Activated CD8-positive, alpha-beta memory T cell treated with anti-CD3 and anti-CD28 coated beads for 36 hours (primary cell): Measurements from ENCODE around the gene RBMS3. TPM values are rescaled to one million over a fixed set of nuclear protein-coding genes. Genes with fewer than 3 reads are reported as not detected.

Experiments used
- CTCF ChIA-PET: fragments of 350-600 bp; sonication (Branson Sonifier 250); formaldehyde crosslinking; loops from one replicate; lab custom pipeline; 2021; ENCODE audit warnings: antibody characterized with exemption; lab: Charles Lee
- POLR2A ChIA-PET: fragments of 350-600 bp; sonication (Branson Sonifier 250); formaldehyde crosslinking; loops from one replicate; lab custom pipeline; 2021; ENCODE audit warnings: antibody characterized with exemption; lab: Charles Lee
- total RNA-seq, 2 experiments: library from RNA; stranded (reverse); gene quantifications; one replicate each; pipeline ENCODE4 v1.2.3, GENCODE V29; 2021

Gene RBMS3
- total RNA-seq, 2 experiments from 2014 or later: 0.48 to 0.86 TPM

DNA sequence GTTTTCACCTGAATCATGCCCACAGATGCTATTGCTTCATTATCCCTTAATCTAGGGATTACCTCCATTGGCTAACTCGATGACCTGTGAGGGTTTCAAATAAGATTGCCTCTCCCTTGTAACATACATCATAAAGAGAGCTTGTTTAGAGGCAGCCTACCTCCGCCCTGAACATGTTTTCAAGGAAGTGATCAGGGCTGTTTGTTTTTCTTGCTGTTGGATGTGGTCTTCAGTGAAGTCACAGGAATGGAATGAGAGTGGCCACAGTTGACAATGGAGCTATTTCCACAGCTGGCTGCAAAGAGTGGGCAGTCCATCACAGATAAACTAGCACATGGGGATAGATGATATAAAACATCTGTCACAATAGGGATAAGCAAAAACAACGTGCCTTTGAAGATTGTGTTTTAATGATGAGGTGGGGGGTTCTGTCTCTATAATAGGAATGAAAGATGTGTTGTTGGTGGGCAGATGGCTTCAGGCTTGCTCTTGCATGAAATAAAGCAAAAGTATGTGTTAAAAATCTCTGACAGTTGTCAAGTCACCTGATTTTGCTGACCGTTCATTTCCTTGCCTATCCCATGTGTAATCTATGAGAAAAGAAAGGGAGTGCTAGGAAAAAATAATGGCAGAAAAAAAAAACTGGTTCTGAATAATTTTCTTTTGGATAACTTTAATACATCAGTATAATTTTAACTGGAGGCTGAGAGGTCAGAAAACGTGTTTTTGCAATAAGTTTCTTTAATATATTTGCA lies 642.3 kb downstream of the RBMS3 start:
- ChIA-PET POLR2A (no interaction called here), CTCF (no interaction called here)

DNA sequence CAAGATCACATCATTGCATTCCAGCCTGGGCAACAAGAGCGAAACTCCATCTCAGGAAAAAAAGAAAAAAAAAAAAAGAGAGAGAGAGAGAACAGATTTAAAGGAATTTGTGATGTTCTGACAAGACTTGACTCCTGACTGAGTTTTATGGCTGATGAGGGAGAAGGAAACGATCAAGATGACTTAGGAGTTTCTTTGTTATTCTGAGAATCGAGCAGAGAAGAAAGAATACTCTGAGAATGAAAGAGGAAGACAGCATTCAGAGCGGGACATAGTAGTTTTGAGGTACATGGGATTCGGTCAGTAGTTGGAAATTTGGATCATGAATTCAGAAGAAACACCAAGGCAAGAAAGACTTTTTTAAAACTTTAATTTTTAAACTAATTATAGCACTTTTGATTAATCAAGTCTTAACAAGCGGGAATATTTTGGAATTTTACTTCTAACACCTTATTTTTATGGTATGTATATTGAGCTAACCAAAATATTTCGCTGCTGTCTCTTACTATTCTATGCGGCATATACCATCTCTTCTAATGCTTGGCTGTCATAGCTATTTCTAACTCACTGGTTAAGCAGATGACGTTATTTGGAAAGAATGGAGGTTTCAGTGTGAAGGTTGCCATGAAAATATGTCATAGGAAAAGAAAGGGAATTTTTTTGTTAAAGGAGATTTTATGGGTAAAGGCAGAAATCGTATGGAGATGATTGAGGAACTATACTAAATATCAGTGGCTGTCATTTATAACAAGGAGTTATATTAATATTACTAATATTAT lies 644.1 kb downstream of the RBMS3 start:
- POLR2A ChIA-PET: no interaction called here

DNA sequence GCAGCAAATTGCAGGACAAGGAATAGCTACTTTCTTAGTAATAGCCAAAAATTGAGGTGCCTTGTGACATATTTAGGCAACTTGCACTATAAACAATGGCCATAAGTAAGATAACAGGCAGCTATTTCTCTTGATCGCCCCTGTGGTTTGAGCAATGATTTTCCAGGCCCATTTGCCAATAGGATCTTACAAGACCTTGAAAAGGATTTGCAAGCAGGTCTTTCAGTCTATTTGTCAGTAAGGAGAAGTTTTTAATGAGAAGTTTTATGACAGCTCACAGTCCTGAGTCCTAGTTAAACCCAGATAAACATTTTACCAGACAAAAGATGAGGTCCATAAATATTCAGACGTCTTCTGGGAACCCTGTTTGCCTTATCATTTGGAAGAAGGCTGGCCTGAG lies 645.5 kb downstream of the RBMS3 start:
- CTCF ChIA-PET: no interaction called here
- POLR2A ChIA-PET: no interaction called here

More for the DNA sequence above, 644.1 kb downstream of the RBMS3 start:
- CTCF ChIA-PET: no interaction called here

DNA sequence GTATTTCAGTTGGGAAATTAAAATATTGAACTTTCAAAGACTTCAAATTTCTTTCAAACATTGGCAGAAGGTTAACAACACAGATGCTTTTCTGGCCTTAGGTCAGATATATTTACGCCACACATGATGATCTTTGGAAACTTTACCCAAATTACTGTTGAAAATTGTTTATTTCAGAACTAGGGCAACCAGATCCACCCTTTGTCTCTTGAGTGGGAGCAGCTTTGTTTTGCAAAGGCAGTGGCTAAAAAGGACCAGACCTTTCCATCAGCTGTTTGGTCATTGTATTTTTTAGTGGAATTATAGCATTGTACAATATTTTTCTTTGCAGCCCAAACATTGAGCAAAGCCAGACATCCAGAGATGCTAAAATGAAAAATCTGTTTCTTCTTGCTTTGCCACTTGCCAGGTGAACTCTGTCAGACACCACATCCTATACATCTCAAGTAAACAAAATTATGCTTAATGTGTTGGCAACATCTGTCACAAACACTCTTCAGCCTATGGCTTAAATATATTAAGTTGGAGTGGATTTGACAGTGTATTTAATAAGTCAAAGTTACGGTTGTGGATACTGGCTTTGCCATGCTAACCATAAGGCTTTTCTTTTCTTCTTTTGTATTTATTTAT lies 651.9 kb downstream of the RBMS3 start:
- ChIA-PET CTCF (no interaction called here), POLR2A (no interaction called here)

DNA sequence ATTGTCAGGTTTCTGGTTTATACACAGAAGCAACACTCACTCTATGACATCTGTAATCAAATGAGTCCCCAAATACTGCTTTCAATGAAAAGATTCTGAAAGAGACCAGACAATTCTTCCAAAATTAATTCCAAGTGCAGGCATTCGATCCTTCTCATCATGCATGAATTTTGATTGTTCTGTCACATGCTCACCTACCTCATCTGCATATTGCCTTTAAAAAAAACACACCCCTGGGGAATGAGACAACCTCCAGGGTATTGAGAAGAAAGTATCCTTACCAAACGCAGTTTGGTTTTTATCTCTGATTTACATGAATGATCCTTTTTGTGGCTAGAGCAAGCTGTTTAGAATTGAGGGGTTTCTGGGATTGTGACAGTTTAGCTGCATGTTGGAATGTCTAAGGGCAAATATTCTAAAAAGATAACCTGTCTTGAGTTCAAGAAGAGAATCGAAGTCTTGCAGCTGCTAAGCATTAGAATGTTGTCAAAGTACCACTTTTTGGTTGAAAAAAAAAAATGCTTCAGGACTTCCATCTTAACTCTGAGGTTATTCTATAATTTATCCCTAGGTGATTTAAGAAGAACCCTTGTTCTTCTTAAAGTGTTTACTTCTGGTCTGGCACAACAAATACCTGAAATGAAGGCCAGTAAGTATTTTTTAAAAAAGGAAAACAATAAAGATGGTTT lies 653.1 kb downstream of the RBMS3 start:
- ChIA-PET CTCF (no interaction called here), POLR2A (no interaction called here)

DNA sequence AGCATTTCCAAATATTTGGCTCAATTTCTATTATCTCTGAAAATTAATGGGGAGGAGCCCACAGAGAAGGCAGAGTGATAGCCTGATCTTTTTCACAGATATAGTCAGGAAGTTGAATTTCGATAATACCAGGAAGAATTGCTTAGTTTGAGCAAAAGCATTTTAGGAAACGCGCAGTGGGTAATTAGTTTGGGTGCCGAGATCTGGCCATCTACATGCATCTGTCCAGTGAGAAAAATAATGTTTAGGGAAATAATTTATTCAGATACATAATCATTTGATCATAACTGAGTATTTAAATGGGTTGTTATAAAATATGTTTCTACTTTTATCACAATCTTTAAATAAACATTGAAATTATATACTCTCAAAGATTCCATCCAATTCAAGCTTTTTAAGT lies 653.9 kb downstream of the RBMS3 start:
- ChIA-PET POLR2A (no interaction called here), CTCF (no interaction called here)

DNA sequence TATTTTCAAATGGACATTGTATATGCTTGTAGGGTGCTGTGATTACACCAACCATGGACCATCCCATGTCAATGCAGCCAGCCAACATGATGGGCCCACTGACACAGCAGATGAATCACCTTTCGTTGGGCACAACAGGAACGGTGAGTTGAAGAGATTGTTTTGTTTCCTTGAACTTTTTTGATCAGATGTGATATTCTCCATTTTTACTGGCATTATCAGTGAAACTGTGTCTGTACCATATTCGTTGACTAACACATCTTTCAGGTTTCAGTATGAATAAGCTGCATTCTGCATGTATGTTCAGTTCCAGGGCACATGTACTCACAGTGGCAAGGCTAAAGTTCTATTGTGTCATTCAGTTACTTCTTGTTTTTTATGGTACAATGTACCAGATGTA lies 655.2 kb downstream of the RBMS3 start:
- ChIA-PET CTCF (no interaction called here), POLR2A (no interaction called here)

DNA sequence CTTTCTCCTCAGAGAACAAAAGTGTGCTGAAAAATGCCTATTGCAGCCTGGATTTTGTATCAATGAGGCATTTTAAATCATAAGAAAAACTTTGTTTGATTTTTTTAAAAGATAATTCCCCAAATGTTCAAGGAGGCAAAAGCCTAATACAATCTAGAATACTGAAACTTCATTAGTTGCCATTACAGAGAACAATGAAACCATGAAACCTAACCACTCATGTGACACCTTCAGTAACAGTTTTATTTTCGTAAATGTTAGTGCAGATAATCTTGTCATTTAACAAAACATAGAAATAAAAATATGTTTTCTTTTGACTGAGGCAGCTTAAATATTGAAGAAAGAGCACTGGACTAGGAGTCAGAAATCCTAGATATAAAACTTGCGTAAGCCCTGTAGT lies 655.9 kb downstream of the RBMS3 start:
- POLR2A ChIA-PET: no interaction called here
- CTCF ChIA-PET: interaction anchor here (0.7 kb wide), 1 partner anchor 732 kb away, joined by 3 read pairs; no protein-coding TSS in a partner anchor

DNA sequence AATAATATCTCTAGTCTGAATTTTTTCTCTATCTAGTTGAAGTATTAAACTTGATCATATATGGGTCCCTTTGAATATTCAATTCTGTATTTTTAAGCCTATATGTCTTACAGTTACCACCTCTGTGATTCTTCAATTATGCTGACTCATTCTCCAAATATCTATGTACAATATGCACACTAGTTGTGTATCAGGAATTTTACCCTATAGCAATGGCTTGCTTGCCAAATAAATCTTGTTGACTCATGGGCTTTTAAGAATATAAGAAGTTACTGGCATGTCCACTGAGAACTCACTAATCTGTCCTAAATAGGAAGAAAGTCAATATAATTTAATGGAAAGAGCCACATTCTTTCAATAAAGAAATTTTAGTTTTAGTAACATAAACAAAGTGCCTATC lies 656.3 kb downstream of the RBMS3 start:
- POLR2A ChIA-PET: no interaction called here
- CTCF ChIA-PET: interaction anchor here (0.7 kb wide), 1 partner anchor 732 kb away, joined by 3 read pairs; no protein-coding TSS in a partner anchor

DNA sequence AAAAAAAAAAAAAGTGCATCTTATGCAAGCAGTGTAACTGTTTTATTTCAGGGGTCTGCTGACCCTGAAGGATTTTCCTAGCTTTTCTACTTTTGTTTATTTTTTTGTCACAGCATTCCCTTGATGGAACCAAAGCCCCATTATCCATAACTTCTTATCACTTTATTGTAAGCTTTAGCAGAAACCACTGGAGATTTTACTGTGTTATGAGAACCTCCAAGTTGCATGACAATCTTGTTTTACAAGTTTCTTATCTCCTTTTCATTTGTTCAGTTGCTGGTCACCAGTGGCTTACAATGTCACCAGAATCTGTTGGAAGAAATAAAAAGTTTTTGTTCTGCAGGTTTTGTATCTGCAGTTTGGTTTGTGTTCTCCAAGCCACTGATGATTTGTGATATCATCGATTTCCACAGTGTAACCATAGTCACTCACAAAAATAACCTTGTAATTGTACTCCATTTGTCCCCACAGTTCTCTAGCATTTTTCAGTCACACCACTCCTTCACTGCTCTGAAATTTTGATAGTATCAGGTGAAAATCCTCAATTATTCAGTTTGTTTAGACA lies 660.0 kb downstream of the RBMS3 start:
- POLR2A ChIA-PET: no interaction called here
- CTCF ChIA-PET: no interaction called here

DNA sequence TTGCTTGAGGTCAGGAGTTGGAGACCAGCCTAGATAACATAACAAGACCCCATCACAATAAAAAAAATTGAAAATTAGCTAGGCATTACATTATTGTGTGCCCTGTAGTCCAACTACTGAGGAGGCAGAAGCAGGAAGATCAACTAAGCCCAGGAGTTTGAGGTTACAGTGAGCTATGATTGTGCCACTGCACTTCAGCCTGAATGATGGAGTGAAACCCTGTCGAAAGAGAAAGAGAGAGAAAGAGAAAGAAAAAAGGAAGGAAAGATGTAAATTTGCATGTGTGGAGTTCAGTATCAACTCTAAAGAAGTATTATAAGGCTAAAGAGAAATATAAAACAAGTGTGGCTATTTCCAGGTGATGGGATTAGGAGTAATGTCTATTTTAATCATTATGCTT lies 661.4 kb downstream of the RBMS3 start:
- ChIA-PET CTCF (interaction anchor here (0.7 kb wide), 1 partner anchor 717 kb away, joined by 4 read pairs; no protein-coding TSS in a partner anchor), POLR2A (no interaction called here)

DNA sequence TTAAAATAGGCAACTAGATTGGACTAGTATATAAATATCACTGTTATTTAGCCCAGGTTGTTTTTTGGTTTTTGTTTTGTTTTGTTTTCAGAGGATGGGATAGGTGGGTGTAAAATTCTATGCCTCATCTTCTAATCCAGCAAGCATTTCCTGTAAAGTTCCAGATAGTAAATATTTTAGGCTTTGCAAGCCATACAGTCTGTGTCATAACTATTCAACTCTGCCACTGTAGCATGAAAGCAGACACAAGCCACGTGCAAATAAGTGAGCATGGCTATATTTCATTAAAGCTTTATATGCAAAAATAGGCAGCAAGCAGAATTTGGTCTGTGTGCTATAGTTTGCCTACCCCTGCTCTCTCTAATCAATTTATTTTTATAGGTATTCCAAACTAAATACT lies 668.3 kb downstream of the RBMS3 start:
- POLR2A ChIA-PET: no interaction called here
- CTCF ChIA-PET: no interaction called here

DNA sequence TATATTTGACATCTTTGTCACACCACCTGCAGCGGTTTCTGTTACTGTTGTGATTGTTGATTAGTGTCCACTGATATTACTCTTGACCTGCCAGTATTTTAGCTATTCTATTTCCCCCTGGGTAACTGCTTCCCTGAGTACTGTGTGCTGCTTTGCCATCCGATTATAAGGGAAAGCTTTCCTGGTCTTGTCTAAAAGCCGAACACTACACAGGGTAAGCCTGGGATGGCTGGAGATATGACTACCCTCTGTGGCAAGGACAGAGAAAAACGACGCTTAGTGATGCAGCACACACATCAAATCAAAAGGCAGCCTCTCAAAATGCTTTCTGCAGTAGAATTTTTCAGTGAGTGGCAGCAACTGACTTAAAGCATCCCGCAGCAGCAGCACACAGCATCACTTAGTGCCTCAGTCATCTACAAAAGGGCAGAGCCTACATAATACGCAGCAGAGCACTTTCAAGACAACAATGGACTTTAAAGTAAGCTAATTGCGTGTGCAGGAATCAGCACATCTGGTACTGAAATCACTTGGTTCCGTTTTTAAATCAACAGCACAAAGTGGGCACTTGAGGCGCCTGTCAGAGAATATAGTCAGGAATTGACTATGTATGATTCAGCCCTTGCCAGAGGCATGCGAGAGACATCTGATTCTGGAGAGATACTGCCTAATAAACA lies 669.2 kb downstream of the RBMS3 start:
- CTCF ChIA-PET: no interaction called here
- POLR2A ChIA-PET: no interaction called here

DNA sequence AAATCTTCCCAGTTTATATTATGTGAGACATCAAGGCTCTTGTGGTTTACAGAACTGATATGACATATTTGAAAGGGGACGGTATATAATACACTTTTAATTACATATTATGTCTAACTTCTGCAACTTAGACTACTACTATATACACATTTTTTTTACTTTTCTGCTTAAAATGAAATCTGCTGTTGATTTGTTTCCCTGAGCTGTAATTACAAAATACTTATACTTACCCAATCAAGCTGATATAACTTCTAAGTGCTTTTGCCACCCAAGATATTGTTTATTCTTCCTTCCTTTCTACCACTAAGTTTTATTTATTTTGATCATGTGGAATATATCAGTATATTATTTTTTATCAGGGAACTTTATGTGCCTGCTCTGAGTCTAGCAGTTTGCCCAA lies 671.6 kb downstream of the RBMS3 start:
- ChIA-PET POLR2A (no interaction called here), CTCF (no interaction called here)

DNA sequence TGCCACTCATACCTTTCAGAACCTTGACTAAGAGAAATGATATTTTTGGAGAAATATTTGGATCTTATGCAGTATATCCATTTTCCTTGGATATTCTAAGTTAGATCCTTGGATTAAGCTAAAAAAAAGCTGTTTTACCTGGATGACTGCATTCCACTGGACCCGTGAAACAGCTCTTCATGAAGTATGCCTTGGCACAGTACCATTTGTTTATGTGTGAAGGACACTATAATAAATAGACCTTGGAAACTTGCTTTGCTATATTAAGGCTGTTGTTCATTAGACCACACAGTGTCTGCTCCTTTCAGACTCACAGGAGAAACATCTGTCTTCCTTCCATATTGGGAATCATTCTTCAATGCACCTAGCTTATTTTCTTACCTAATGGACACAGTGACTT lies 674.5 kb downstream of the RBMS3 start:
- POLR2A ChIA-PET: no interaction called here
- CTCF ChIA-PET: no interaction called here

DNA sequence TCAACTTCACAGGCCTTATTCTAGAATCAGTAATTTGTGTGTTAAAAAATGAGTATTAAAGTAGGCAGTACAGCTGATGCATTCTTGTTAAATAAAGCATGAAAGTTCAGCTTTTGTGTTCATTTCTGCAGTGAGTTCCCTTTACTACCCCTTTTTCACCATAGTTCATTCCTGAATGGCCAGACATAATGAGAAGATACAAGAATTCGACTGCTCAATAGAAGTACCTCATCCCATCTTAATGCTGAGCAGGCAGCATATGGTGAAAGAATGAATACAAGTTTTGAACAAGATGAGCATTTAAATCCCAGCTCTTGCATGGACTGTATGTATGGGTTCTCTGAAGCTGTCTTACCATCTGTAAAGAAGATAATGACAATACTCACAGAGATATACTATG lies 677.9 kb downstream of the RBMS3 start:
- POLR2A ChIA-PET: no interaction called here
- CTCF ChIA-PET: no interaction called here

DNA sequence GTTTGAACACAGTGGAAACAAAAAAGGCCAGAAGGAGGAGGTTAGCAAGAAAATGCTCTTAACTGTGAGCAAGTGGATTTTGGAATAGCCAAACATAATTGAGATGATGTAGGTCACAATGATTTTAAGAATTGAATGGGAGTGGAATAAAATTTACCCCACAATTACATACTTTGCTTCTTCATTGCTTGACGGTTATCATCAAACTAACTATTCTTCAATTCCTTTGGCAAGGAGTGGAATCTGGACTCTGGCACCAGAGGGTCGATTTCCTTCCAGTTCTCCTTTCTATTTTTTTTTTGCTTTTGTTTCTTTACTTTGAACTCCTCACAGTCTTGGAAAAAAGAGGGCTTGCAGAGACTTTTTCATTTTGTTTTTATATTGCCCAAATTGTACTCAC lies 691.0 kb downstream of the RBMS3 start:
- CTCF ChIA-PET: no interaction called here

DNA sequence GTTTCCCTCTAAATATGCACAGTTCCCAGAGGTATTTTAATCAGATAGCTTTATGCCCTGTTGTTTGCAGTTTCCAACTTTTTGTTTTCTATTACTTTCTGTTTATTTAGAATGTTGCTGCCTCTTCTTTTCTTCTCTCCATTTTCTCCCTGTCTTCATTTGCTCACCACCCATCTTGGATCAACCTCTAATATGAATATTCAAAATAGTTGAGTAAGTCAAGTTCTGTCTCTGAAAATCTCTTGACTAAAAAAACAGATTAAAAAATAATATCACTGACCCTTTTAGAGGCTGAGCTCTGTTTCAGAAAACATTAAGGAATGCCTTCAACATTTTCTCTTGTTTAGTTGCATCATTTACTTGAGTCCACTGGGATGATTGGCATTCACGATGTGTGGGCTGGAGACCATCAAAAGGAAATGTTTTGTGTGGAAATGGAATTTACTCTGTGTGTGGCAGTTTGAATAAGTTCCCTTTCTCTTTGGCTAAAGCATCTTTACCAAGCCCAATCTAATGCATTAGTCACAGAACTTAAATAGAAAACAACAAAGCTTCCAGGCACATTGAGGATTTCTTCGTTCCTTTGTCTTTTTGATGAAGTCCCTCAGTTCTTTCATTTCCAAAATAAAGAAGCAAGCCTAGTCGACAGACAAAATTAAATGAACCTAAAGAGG lies 691.6 kb downstream of the RBMS3 start:
- CTCF ChIA-PET: no interaction called here
- POLR2A ChIA-PET: no interaction called here

More for the DNA sequence above, 691.0 kb downstream of the RBMS3 start:
- POLR2A ChIA-PET: no interaction called here
